Stimulated activated CD8-positive, alpha-beta memory T cell treated with anti-CD3 and anti-CD28 coated beads, Interleukin-12 subunit alpha, Interleukin-12 subunit beta, amount 100 ng/mL, for 24 hours (primary cell): Measurements from ENCODE around the gene NECTIN2.
"Not testable (repeated sequence)": the region's sequence is repeated elsewhere in the genome, so short reads cannot be mapped to it uniquely, and the experiment has no call there.

Source experiments
- DNase-seq: peaks from one replicate; pipeline ENCODE4 v3.0.0-alpha.2; 2020; ENCODE audit errors: extremely low read depth

Gene NECTIN2

GRCh38 chr19:44851427-44851826, 5.3 kb downstream of the NECTIN2 start:
- DNase-seq = no peak

- no peak for DNase-seq
These were observed 9.5 kb downstream of the NECTIN2 start for GRCh38 chr19:44855606-44856005.

- no peak for DNase-seq
These were observed 10.5 kb downstream of the NECTIN2 start for GRCh38 chr19:44856421-44857083.

- DNase-seq = no peak
These were observed 11.7 kb downstream of the NECTIN2 start for GRCh38 chr19:44857837-44858236.

GRCh38 chr19:44861576-44861975, 15.5 kb downstream of the NECTIN2 start:
- not testable (repeated sequence) for DNase-seq

GRCh38 chr19:44863990-44864389, 17.9 kb downstream of the NECTIN2 start:
- DNase-seq = no peak

- no peak for DNase-seq
These were observed 19.2 kb downstream of the NECTIN2 start for GRCh38 chr19:44865196-44865767.

- no peak for DNase-seq
These were observed 20.6 kb downstream of the NECTIN2 start for GRCh38 chr19:44866664-44867063.

GRCh38 chr19:44867578-44867977, 21.5 kb downstream of the NECTIN2 start:
- DNase-seq = no peak

GRCh38 chr19:44869733-44870470, 23.8 kb downstream of the NECTIN2 start:
- DNase-seq = no peak

- no peak for DNase-seq
These were observed 25.7 kb downstream of the NECTIN2 start for GRCh38 chr19:44871809-44872208.

- DNase-seq = no peak
These were observed 26.6 kb downstream of the NECTIN2 start for GRCh38 chr19:44872661-44873060.

GRCh38 chr19:44874317-44874716, 28.2 kb downstream of the NECTIN2 start:
- no peak for DNase-seq

- no peak for DNase-seq
These were observed 29.8 kb downstream of the NECTIN2 start for GRCh38 chr19:44875666-44876451.

- DNase-seq = no peak
These were observed 30.9 kb downstream of the NECTIN2 start for GRCh38 chr19:44876930-44877535.

- DNase-seq = no peak
These were observed 32.2 kb downstream of the NECTIN2 start for GRCh38 chr19:44878120-44878865.

GRCh38 chr19:44879309-44880065, 33.4 kb downstream of the NECTIN2 start:
- no peak for DNase-seq

- no peak for DNase-seq
These were observed 36.0 kb downstream of the NECTIN2 start for GRCh38 chr19:44882063-44882462.

- not testable (repeated sequence) for DNase-seq
These were observed 36.7 kb downstream of the NECTIN2 start for GRCh38 chr19:44882619-44883397.

- no peak for DNase-seq
These were observed 37.8 kb downstream of the NECTIN2 start for GRCh38 chr19:44883922-44884321.
